Measurements from ENCODE around the gene DZIP3. TPM values are rescaled to one million over a fixed set of nuclear protein-coding genes. Genes with fewer than 3 reads are reported as not detected.

DZIP3 gene
- total and polyA plus RNA-seq, 2 of the 13 experiments (the other 11 are each of a cell fraction or from before 2014, with no cell fraction given) = 11.3 to 17.3 TPM

DNA sequence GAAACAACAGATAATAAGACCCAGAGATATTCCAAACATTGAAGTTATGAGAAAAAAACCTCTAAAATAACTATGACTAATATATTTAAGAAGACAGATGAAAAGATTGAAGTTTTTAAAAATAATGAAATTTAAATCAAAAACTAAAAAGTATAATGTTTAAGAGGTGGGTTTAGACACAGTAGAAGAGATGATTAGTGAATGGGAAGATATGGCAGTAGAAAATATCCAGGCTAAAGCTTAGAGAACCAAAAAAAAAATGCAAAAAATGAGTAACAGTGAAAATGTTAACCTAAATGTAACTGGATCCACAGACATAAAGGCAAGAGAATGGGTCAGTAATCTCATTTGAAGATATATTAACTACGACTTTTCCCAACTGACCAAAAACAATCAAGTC is 115.5 kb downstream of the DZIP3 start:
- H3K4me2 ChIP-seq (ENCODE audit: low read depth, low read length) = no peak overlapping the region
- H3K27ac ChIP-seq (ENCODE audit: extremely low read length, insufficient read depth, low read length) = no peak overlapping the region
- peaks cover 7% of the 10 kb centered on the region for H3K9me3 ChIP-seq (ENCODE audit: low read length)
- no peak overlapping the region for H3K4me3 ChIP-seq (replicated peaks in 1 of 3; ENCODE audit: insufficient read depth in 1 of 3, low read depth in 2 of 3, low read length in 3 of 3)
- H3K36me3 ChIP-seq (replicated peaks in 1 of 2; ENCODE audit: control insufficient read depth in 1 of 2, insufficient read depth in 2 of 2, low read length in 2 of 2) = no peaks in the 10 kb centered on the region
- 4% methylated on average over 1 of the region's 1 CpG for WGBS (ENCODE audit: low lambda C conversion rate)
- no peaks in the 10 kb centered on the region for H3K27me3 ChIP-seq (ENCODE audit: control insufficient read depth in 1 of 2, insufficient read depth in 2 of 2, low read length in 2 of 2)
- intact Hi-C loops (cut with micrococcal nuclease; ENCODE audit: unreplicated experiment) = no loop called here
- ChIA-PET CTCF (ENCODE audit: low intra/inter-chr PET ratio, low total read pairs) (no interaction called here), POLR2A (no interaction called here)
- H3K79me2 ChIP-seq (ENCODE audit: insufficient read depth, low read length) = no peaks in the 10 kb centered on the region
- H4K20me1 ChIP-seq (ENCODE audit: insufficient read depth, low read length) = no peaks in the 10 kb centered on the region
- BruUV-seq (replicated peaks) = no TSS peak
- in situ Hi-C loops (cut with HindIII; ENCODE audit: extremely low pct_ligation_motif_present, low pct_unique_long_range_greater_than_20kb) = no loop called here
- no peak for ATAC-seq
- H3K9ac ChIP-seq (ENCODE audit: insufficient read depth, low read depth, low read length) = no peak overlapping the region
- no peaks in the 10 kb centered on the region for H3K4me1 ChIP-seq (ENCODE audit: insufficient read depth, low read length)
- no peak for DNase-seq (ENCODE audit: low spot score)
- no peak overlapping the region for H2AFZ ChIP-seq (ENCODE audit: low read length)
- FAIRE-seq = no peak
- TF ChIP-seq, protein P1, sequence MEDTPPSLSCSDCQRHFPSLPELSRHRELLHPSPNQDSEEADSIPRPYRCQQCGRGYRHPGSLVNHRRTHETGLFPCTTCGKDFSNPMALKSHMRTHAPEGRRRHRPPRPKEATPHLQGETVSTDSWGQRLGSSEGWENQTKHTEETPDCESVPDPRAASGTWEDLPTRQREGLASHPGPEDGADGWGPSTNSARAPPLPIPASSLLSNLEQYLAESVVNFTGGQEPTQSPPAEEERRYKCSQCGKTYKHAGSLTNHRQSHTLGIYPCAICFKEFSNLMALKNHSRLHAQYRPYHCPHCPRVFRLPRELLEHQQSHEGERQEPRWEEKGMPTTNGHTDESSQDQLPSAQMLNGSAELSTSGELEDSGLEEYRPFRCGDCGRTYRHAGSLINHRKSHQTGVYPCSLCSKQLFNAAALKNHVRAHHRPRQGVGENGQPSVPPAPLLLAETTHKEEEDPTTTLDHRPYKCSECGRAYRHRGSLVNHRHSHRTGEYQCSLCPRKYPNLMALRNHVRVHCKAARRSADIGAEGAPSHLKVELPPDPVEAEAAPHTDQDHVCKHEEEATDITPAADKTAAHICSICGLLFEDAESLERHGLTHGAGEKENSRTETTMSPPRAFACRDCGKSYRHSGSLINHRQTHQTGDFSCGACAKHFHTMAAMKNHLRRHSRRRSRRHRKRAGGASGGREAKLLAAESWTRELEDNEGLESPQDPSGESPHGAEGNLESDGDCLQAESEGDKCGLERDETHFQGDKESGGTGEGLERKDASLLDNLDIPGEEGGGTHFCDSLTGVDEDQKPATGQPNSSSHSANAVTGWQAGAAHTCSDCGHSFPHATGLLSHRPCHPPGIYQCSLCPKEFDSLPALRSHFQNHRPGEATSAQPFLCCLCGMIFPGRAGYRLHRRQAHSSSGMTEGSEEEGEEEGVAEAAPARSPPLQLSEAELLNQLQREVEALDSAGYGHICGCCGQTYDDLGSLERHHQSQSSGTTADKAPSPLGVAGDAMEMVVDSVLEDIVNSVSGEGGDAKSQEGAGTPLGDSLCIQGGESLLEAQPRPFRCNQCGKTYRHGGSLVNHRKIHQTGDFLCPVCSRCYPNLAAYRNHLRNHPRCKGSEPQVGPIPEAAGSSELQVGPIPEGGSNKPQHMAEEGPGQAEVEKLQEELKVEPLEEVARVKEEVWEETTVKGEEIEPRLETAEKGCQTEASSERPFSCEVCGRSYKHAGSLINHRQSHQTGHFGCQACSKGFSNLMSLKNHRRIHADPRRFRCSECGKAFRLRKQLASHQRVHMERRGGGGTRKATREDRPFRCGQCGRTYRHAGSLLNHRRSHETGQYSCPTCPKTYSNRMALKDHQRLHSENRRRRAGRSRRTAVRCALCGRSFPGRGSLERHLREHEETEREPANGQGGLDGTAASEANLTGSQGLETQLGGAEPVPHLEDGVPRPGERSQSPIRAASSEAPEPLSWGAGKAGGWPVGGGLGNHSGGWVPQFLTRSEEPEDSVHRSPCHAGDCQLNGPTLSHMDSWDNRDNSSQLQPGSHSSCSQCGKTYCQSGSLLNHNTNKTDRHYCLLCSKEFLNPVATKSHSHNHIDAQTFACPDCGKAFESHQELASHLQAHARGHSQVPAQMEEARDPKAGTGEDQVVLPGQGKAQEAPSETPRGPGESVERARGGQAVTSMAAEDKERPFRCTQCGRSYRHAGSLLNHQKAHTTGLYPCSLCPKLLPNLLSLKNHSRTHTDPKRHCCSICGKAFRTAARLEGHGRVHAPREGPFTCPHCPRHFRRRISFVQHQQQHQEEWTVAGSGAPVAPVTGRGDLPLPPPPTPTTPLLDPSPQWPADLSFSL (CRISPR knock-in tag; IDR thresholded peaks at IDR 0.05) = no peak
- TF ChIP-seq PRPF4 (IDR thresholded peaks at IDR 0.05; ENCODE audit: low read depth, low read length, poor library complexity, severe bottlenecking) = no peak
- no peak for TF ChIP-seq EEA1 (CRISPR knock-in tag; IDR thresholded peaks at IDR 0.05; ENCODE audit: borderline replicate concordance)
- no peak for TF ChIP-seq ZNF333 (CRISPR knock-in tag; IDR thresholded peaks at IDR 0.05; ENCODE audit: borderline replicate concordance)
- TF ChIP-seq, protein P2, sequence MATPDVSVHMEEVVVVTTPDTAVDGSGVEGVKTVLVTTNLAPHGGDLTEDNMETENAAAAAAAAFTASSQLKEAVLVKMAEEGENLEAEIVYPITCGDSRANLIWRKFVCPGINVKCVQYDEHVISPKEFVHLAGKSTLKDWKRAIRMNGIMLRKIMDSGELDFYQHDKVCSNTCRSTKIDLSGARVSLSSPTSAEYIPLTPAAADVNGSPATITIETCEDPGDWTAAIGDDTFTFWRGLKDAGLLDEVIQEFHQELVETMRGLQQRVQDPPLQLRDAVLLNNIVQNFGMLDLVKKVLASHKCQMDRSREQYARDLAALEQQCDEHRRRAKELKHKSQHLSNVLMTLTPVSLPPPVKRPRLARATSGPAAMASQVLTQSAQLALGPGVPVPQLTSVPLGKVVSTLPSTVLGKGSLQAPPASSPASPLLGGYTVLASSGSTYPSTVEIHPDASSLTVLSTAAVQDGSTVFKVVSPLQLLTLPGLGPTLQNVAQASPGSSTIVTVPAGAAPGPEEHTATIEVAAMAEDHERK (CRISPR knock-in tag; IDR thresholded peaks at IDR 0.05; ENCODE audit: low read depth) = no peak
- TF ChIP-seq, protein P3, sequence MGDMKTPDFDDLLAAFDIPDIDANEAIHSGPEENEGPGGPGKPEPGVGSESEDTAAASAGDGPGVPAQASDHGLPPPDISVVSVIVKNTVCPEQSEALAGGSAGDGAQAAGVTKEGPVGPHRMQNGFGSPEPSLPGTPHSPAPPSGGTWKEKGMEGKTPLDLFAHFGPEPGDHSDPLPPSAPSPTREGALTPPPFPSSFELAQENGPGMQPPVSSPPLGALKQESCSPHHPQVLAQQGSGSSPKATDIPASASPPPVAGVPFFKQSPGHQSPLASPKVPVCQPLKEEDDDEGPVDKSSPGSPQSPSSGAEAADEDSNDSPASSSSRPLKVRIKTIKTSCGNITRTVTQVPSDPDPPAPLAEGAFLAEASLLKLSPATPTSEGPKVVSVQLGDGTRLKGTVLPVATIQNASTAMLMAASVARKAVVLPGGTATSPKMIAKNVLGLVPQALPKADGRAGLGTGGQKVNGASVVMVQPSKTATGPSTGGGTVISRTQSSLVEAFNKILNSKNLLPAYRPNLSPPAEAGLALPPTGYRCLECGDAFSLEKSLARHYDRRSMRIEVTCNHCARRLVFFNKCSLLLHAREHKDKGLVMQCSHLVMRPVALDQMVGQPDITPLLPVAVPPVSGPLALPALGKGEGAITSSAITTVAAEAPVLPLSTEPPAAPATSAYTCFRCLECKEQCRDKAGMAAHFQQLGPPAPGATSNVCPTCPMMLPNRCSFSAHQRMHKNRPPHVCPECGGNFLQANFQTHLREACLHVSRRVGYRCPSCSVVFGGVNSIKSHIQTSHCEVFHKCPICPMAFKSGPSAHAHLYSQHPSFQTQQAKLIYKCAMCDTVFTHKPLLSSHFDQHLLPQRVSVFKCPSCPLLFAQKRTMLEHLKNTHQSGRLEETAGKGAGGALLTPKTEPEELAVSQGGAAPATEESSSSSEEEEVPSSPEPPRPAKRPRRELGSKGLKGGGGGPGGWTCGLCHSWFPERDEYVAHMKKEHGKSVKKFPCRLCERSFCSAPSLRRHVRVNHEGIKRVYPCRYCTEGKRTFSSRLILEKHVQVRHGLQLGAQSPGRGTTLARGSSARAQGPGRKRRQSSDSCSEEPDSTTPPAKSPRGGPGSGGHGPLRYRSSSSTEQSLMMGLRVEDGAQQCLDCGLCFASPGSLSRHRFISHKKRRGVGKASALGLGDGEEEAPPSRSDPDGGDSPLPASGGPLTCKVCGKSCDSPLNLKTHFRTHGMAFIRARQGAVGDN (CRISPR knock-in tag; IDR thresholded peaks at IDR 0.05) = no peak
- TF ChIP-seq NKX3-1 (CRISPR knock-in tag; IDR thresholded peaks at IDR 0.05) = no peak
- TF ChIP-seq POLR2G (IDR thresholded peaks at IDR 0.05; ENCODE audit: low read depth, low read length) = no peak
- TF ChIP-seq TOE1 (CRISPR knock-in tag; IDR thresholded peaks at IDR 0.05) = no peak
- TF ChIP-seq SRSF9 (IDR thresholded peaks at IDR 0.05; ENCODE audit: borderline replicate concordance, insufficient read depth, low read depth, low read length, poor library complexity, severe bottlenecking) = no peak
